Liver (tissue), 9 donors: ENCODE data around the gene TMED3. TPM values are rescaled to one million over a fixed set of nuclear protein-coding genes. Genes with fewer than 3 reads are reported as not detected.
A peak's percentile ranks its signal among the peaks of the same experiment; 100 is the strongest.

Experiments
- DNase-seq: peaks from one replicate; pipeline ENCODE4 v3.0.0-alpha.2; 2017; ENCODE audit warnings: low spot score
- H3K27ac ChIP-seq, 2 donors: one replicate each; pipeline ENCODE4 v1.7.0; 2013; ENCODE audit warnings: inconsistent platforms in 2 of 2, low read length in 2 of 2, control low read depth in 1 of 2, low read depth in 1 of 2, mild to moderate bottlenecking in 1 of 2
- H3K27me3 ChIP-seq, 4 donors: one replicate each; pipeline versions ENCODE4 v1.6.1 to v1.7.0; 2013; ENCODE audit warnings: low read length in 3 of 4, inconsistent platforms in 1 of 4, mild to moderate bottlenecking in 1 of 4, moderate library complexity in 1 of 4; ENCODE audit not compliant: control insufficient read depth in 4 of 4, insufficient read depth in 4 of 4
- H3K36me3 ChIP-seq, 4 donors: one replicate each; pipeline versions ENCODE4 v1.6.1 to v1.7.0; 2013; ENCODE audit warnings: low read length in 3 of 4, mild to moderate bottlenecking in 3 of 4, low read depth in 1 of 4, moderate library complexity in 1 of 4; ENCODE audit not compliant: control insufficient read depth in 4 of 4, insufficient read depth in 3 of 4
- H3K4me1 ChIP-seq, 4 donors: one replicate each; pipeline versions ENCODE4 v1.6.1 to v1.7.0; 2013; ENCODE audit warnings: low read length in 3 of 4, mild to moderate bottlenecking in 3 of 4, moderate library complexity in 1 of 4; ENCODE audit not compliant: control insufficient read depth in 4 of 4, insufficient read depth in 4 of 4
- H3K4me3 ChIP-seq, 3 donors: one replicate each; pipeline versions ENCODE4 v1.6.1 to v1.7.0; 2013; ENCODE audit warnings: low read length in 3 of 3, control low read depth in 1 of 3, low read depth in 1 of 3, mild to moderate bottlenecking in 1 of 3
- H3K9ac ChIP-seq, 2 donors: one replicate each; pipeline ENCODE4 v1.7.0; 2013; ENCODE audit warnings: low read length in 2 of 2, mild to moderate bottlenecking in 2 of 2, moderate library complexity in 2 of 2, control low read depth in 1 of 2, low read depth in 1 of 2
- H3K9me3 ChIP-seq, 4 donors: one replicate each; pipeline versions ENCODE4 v1.6.1 to v1.7.0; 2013; ENCODE audit warnings: low read length in 3 of 4; ENCODE audit not compliant: control insufficient read depth in 4 of 4
- EGR1 ChIP-seq, 2 donors: IDR thresholded peaks; 2 replicates each; pipeline ENCODE4 v1.6.1; 2016 to 2018; ENCODE audit warnings: antibody characterized with exemption in 2 of 2, low read depth in 2 of 2
- FOXA1 ChIP-seq: IDR thresholded peaks from 2 replicates; pipeline ENCODE4 v1.6.1; 2016; ENCODE audit warnings: antibody characterized with exemption
- FOXA2 ChIP-seq: IDR thresholded peaks from 2 replicates; pipeline ENCODE4 v1.6.1; 2016; ENCODE audit warnings: antibody characterized with exemption
- GABPA ChIP-seq, 2 donors: IDR thresholded peaks in 1 of 2; conservative IDR thresholded peaks in 1 of 2; 2 replicates each; pipeline ENCODE4 v1.6.1; 2016; ENCODE audit warnings: antibody characterized with exemption in 2 of 2, mild to moderate bottlenecking in 1 of 2, moderate library complexity in 1 of 2
- HNF4A ChIP-seq, 2 donors: conservative IDR thresholded peaks; 2 replicates each; pipeline ENCODE4 v1.6.1; 2016; ENCODE audit warnings: antibody characterized with exemption in 2 of 2, mild to moderate bottlenecking in 2 of 2
- HNF4G ChIP-seq: IDR thresholded peaks from 2 replicates; pipeline ENCODE4 v1.6.1; 2016; ENCODE audit warnings: antibody characterized with exemption
- NR2F2 ChIP-seq: IDR thresholded peaks from 2 replicates; pipeline ENCODE4 v1.6.1; 2016; ENCODE audit warnings: antibody characterized with exemption
- RAD21 ChIP-seq, 2 donors: IDR thresholded peaks; 2 replicates each; pipeline ENCODE4 v1.6.1; 2016; ENCODE audit warnings: antibody characterized with exemption in 2 of 2, mild to moderate bottlenecking in 2 of 2
- RXRA ChIP-seq, 2 donors: IDR thresholded peaks; 2 replicates each; pipeline ENCODE4 v1.6.1; 2017 to 2018; ENCODE audit warnings: antibody characterized with exemption in 2 of 2, mild to moderate bottlenecking in 1 of 2
- SP1 ChIP-seq: IDR thresholded peaks from 2 replicates; pipeline ENCODE4 v1.6.1; 2018; ENCODE audit warnings: antibody characterized with exemption, mild to moderate bottlenecking
- TAF1 ChIP-seq: conservative IDR thresholded peaks from 2 replicates; pipeline ENCODE4 v1.6.1; 2016; ENCODE audit warnings: antibody characterized with exemption, mild to moderate bottlenecking
- YY1 ChIP-seq: IDR thresholded peaks from 2 replicates; pipeline ENCODE4 v1.6.1; 2016; ENCODE audit warnings: antibody characterized with exemption, mild to moderate bottlenecking
- WGBS: extraction: QIAGEN DNeasy Blood & Tissue Kit; methylation state at CpG from one replicate; pipeline ENCODE4 v1.1.7; 2013; 5-methylcytosine and 5-hydroxymethylcytosine counted together
- polyA plus RNA-seq, 2 donors: library from polyadenylated mRNA; stranded (reverse) in 1 of 2; unstranded in 1 of 2; fragments of 200-250 nt in 1 of 2; fragments of >200 nt in 1 of 2; fragmentation: Nextera tagmentation in 1 of 2; extraction: Ambion mirVana in 1 of 2; gene quantifications; one replicate each; pipeline versions ENCODE4 v1.2.1 to v1.2.3, GENCODE V29; 2013 to 2015
- total RNA-seq, 2 donors: library from RNA; depleted of rRNA; stranded (reverse); fragments of >200 nt; gene quantifications; one replicate each; pipeline ENCODE4 v1.2.3, GENCODE V29; 2014
- TF ChIP-seq, protein P1 (sequence below): IDR thresholded peaks from 2 replicates; pipeline ENCODE4 v1.6.1; 2016; ENCODE audit warnings: antibody characterized with exemption
- TF ChIP-seq, protein P2 (sequence below): fragments of 150-350 bp; IDR thresholded peaks from 2 replicates; pipeline ENCODE4 v1.5.1; 2017; ENCODE audit warnings: improper control_type of control experiment, low read depth, low read length; ENCODE audit not compliant: missing input control
- TF ChIP-seq, protein P3 (sequence below): IDR thresholded peaks from 2 replicates; pipeline ENCODE4 v1.6.1; 2016; ENCODE audit warnings: antibody characterized with exemption
- TF ChIP-seq, protein P4 (sequence below): IDR thresholded peaks from 2 replicates; pipeline ENCODE4 v1.6.1; 2016; ENCODE audit warnings: antibody characterized with exemption
- donor health status: healthy.
- donor health status: healthy.
- donor health status: healthy.
- donor health status: healthy.
- donor health status: healthy.

Gene TMED3
- total and polyA plus RNA-seq, 4 donors = 11.0 to 28.1 (median 14.0) TPM

DNA sequence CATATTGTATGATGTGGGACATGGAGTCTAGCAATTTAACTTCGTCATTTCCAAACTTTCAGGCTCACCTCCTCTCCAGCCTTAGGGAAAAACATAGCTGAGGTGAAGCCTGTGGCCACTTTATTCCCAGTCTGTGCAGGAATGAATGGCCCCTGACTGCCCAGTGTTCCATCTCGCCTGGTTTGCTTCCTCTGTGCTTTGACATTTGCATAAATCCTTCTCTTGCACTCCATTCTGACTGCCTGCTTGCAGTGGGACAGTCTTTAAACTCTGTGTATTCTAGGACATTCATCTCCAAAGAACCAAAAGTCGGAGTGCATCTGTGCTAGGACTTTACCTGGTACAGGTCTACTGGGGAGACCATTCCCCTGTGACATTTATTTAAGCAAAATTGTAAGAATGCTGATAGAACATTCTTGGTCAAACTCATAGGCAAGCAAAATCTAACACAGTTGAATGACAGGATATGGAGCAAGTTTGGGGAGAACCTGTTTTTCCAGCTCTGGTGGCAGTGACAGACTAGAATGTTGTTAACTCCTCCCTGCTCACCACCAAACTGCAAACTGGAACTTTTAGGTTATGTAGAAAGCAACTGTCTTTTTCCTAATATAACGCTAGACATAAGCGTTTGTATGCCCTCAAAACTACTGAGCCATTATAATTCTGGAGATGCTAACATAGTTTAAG is 22.1 kb downstream of the TMED3 start:
- Histone ChIP-seq H3K4me3 (no peak overlapping the region), H3K9me3 (peaks cover 0 to 3% (median 0%) of the 10 kb centered on the region in 4 donors), H3K4me1 (no peaks in the 10 kb centered on the region), H3K27ac (no peak overlapping the region), H3K36me3 (no peaks in the 10 kb centered on the region), H3K27me3 (no peaks in the 10 kb centered on the region), H3K9ac (no peak overlapping the region)
- 83% methylated on average over 5 of the region's 5 CpGs for WGBS
- no peak for TF ChIP-seq YY1
- no peak for TF ChIP-seq RXRA (IDR thresholded peaks at IDR 0.05)
- TF ChIP-seq SP1 = no peak
- TF ChIP-seq, protein P1, sequence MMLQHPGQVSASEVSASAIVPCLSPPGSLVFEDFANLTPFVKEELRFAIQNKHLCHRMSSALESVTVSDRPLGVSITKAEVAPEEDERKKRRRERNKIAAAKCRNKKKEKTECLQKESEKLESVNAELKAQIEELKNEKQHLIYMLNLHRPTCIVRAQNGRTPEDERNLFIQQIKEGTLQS = no peak
- no peak for TF ChIP-seq TAF1
- no peak for TF ChIP-seq FOXA1
- TF ChIP-seq, protein P2, sequence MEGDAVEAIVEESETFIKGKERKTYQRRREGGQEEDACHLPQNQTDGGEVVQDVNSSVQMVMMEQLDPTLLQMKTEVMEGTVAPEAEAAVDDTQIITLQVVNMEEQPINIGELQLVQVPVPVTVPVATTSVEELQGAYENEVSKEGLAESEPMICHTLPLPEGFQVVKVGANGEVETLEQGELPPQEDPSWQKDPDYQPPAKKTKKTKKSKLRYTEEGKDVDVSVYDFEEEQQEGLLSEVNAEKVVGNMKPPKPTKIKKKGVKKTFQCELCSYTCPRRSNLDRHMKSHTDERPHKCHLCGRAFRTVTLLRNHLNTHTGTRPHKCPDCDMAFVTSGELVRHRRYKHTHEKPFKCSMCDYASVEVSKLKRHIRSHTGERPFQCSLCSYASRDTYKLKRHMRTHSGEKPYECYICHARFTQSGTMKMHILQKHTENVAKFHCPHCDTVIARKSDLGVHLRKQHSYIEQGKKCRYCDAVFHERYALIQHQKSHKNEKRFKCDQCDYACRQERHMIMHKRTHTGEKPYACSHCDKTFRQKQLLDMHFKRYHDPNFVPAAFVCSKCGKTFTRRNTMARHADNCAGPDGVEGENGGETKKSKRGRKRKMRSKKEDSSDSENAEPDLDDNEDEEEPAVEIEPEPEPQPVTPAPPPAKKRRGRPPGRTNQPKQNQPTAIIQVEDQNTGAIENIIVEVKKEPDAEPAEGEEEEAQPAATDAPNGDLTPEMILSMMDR = no peak
- TF ChIP-seq, protein P3, sequence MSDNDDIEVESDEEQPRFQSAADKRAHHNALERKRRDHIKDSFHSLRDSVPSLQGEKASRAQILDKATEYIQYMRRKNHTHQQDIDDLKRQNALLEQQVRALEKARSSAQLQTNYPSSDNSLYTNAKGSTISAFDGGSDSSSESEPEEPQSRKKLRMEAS = no peak
- no peak for DNase-seq

DNA sequence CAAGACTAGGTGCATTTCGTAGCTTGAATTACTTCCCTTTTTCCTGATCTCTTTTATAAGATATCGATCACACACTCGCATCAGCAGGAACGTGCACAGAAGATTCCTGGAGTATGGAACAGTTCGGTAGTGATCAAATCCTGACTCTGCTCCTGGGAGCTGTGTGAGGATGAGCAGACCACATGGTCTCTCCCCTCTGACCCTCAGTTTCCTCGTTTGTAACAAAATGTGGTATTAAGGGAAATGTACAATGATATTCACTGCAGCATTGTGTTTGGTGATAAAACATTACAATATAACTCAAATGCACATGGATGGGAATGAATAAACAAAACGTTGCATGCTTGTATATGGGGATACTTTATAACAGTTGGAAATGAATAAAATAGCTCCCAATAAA is 26.7 kb downstream of the TMED3 start:
- no peaks in the 10 kb centered on the region for H3K4me1 ChIP-seq
- no peaks in the 10 kb centered on the region for H3K9me3 ChIP-seq
- TF ChIP-seq NR2F2 = no peak
- 57% methylated on average over 7 of the region's 7 CpGs for WGBS
- H3K36me3 ChIP-seq = no peaks in the 10 kb centered on the region
- H3K27ac ChIP-seq = no peak overlapping the region
- no peak for DNase-seq
- no peak overlapping the region for H3K4me3 ChIP-seq
- H3K27me3 ChIP-seq = no peaks in the 10 kb centered on the region
- no peak overlapping the region for H3K9ac ChIP-seq

DNA sequence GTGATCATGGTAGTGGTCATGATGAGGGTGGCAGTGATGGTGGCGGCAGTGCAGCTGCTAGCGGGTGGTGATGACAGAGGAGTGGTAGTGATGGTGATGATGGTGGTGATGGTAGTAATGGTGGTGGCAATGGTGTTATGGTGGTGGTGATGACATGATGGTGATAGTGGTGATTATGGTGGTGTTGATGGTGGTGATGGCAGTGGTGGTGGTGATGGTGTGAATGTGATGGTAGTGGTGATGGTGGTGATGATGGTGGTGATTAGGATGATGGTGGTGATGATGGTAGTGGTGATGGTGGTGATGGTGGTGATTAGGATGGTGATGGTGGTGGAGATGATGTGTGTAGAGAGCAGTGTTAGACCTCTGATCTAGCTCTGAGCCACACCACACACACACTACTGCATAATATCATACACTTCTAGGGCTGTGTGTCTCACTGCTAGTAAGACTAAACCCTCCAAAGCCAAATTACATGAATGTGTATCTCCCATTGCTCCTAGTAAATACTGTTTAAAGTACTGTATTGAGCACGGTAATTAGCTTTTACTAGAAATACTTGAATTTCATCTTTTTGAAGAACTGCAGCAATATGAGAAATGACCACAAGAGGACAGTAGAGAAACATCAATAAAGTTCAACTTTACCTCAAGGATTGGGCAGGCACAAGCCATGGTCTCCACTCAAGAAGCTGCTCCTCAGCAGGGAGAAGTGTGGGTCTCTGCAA is 28.8 kb downstream of the TMED3 start:
- no peak for DNase-seq
- TF ChIP-seq, protein P2 = peak; percentile 72
- TF ChIP-seq YY1 = no peak
- no peak for TF ChIP-seq EGR1 (IDR thresholded peaks at IDR 0.05; ENCODE audit: low read depth in 2 of 2)
- TF ChIP-seq, protein P4, sequence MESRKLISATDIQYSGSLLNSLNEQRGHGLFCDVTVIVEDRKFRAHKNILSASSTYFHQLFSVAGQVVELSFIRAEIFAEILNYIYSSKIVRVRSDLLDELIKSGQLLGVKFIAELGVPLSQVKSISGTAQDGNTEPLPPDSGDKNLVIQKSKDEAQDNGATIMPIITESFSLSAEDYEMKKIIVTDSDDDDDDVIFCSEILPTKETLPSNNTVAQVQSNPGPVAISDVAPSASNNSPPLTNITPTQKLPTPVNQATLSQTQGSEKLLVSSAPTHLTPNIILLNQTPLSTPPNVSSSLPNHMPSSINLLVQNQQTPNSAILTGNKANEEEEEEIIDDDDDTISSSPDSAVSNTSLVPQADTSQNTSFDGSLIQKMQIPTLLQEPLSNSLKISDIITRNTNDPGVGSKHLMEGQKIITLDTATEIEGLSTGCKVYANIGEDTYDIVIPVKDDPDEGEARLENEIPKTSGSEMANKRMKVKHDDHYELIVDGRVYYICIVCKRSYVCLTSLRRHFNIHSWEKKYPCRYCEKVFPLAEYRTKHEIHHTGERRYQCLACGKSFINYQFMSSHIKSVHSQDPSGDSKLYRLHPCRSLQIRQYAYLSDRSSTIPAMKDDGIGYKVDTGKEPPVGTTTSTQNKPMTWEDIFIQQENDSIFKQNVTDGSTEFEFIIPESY = no peak
- no peak for TF ChIP-seq HNF4G
- TF ChIP-seq HNF4A (conservative IDR thresholded peaks at IDR 0.05) = no peak
- no peak for TF ChIP-seq GABPA (IDR thresholded peaks at IDR 0.05 in 1 of 2, conservative IDR thresholded peaks at IDR 0.05 in 1 of 2)
- no peak for TF ChIP-seq NR2F2
- TF ChIP-seq RAD21 (IDR thresholded peaks at IDR 0.05) = peak; percentile 72 to 81
- TF ChIP-seq FOXA2 = no peak
- 79% methylated on average over 3 of the region's 3 CpGs for WGBS
- Histone ChIP-seq H3K27me3 (no peaks in the 10 kb centered on the region), H3K9ac (no peak overlapping the region), H3K9me3 (no peaks in the 10 kb centered on the region), H3K4me3 (no peak overlapping the region), H3K4me1 (no peaks in the 10 kb centered on the region), H3K27ac (no peak overlapping the region), H3K36me3 (no peaks in the 10 kb centered on the region)
